Mucosa of descending colon (tissue), 3 donors: ENCODE data around the gene SIX4. TPM values are rescaled to one million over a fixed set of nuclear protein-coding genes. Genes with fewer than 3 reads are reported as not detected.

Experiments
- ATAC-seq: fragments of 200-7000 bp; cut with Tn5 transposase; one replicate; pipeline ENCODE4 v1.9.1; 2020; ENCODE audit warnings: mild to moderate bottlenecking, moderate library complexity
- DNase-seq, 3 donors: peaks; one replicate each; pipeline ENCODE4 v3.0.0-alpha.2; 2020
- H3K36me3 ChIP-seq: fragments of 200-600 bp; one replicate; pipeline ENCODE4 v1.8.0; 2021; ENCODE audit warnings: low read depth, mild to moderate bottlenecking
- H3K4me1 ChIP-seq: fragments of 200-600 bp; one replicate; pipeline ENCODE4 v1.8.0; 2021; ENCODE audit warnings: low read depth, mild to moderate bottlenecking
- H3K4me3 ChIP-seq: fragments of 200-600 bp; one replicate; pipeline ENCODE4 v1.8.0; 2021; ENCODE audit warnings: mild to moderate bottlenecking
- H3K9me3 ChIP-seq: fragments of 200-600 bp; one replicate; pipeline ENCODE4 v1.8.0; 2021; ENCODE audit warnings: mild to moderate bottlenecking
- intact Hi-C, 2 donors: fragments of 100-400 bp; cut with DNase I in 1 of 2; cut with micrococcal nuclease in 1 of 2; formaldehyde crosslinking; loops; one replicate each; pipeline versions ENCODE4 v1.11.0 to v1.11.1; 2022; cut with DNase I, micrococcal nuclease
- long read RNA-seq, 2 donors: library from polyadenylated mRNA; unstranded; transcript quantifications; one replicate each; pipeline ENCODE4 v2.0.0, GENCODE V29; 2019 to 2021
- total RNA-seq, 3 donors: library from RNA; stranded (reverse); fragmentation: NEBNext Ultra II Directional in 2 of 3; extraction: Animal tissue kit (Norgen Biotek cat#: 25700) in 2 of 3; gene quantifications; one replicate each; pipeline versions ENCODE4 v1.2.1 to v1.2.4, GENCODE V29; 2021 to 2023
- TF ChIP-seq, protein P1 (sequence below): fragments of 200-600 bp; IDR thresholded peaks from one replicate; pipeline ENCODE4 v1.8.0; 2022; ENCODE audit warnings: antibody characterized with exemption, mild to moderate bottlenecking
- donor health status: DM: no; HTN: no; CAD: no; lungs with moderate emphysema.
- donor health status: DM: no; HTN: no; CAD: no.
- donor health status: DM: no; HTN: yes; CAD: no.

The SIX4 gene
- under 1 TPM; 0.12 to 0.82 (median 0.14) TPM for total RNA-seq
- long read RNA-seq, donor 1, result 0 reads
- long read RNA-seq, donor 2, result 0 reads

- no peaks in the 10 kb centered on the region for H3K9me3 ChIP-seq
- H3K4me3 ChIP-seq, result peak within 1 kb of the TSS; percentile 1
- intact Hi-C loops, result no loop called here
- no peaks in the 10 kb centered on the region for H3K36me3 ChIP-seq
- DNase-seq (peak; percentile 47 to 60 (median 48)), ATAC-seq (peak; percentile 76)
- TF ChIP-seq, protein P1, sequence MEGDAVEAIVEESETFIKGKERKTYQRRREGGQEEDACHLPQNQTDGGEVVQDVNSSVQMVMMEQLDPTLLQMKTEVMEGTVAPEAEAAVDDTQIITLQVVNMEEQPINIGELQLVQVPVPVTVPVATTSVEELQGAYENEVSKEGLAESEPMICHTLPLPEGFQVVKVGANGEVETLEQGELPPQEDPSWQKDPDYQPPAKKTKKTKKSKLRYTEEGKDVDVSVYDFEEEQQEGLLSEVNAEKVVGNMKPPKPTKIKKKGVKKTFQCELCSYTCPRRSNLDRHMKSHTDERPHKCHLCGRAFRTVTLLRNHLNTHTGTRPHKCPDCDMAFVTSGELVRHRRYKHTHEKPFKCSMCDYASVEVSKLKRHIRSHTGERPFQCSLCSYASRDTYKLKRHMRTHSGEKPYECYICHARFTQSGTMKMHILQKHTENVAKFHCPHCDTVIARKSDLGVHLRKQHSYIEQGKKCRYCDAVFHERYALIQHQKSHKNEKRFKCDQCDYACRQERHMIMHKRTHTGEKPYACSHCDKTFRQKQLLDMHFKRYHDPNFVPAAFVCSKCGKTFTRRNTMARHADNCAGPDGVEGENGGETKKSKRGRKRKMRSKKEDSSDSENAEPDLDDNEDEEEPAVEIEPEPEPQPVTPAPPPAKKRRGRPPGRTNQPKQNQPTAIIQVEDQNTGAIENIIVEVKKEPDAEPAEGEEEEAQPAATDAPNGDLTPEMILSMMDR, result no peak
- peaks cover 21% of the 10 kb centered on the region for H3K4me1 ChIP-seq
These were observed at the start of gene SIX4 for GRCh38 chr14:60723907-60724618. Gene SIX4 (minus strand): TSS chr14:60724351. CDS start chr14:60724074, 277 bp downstream.

DNA sequence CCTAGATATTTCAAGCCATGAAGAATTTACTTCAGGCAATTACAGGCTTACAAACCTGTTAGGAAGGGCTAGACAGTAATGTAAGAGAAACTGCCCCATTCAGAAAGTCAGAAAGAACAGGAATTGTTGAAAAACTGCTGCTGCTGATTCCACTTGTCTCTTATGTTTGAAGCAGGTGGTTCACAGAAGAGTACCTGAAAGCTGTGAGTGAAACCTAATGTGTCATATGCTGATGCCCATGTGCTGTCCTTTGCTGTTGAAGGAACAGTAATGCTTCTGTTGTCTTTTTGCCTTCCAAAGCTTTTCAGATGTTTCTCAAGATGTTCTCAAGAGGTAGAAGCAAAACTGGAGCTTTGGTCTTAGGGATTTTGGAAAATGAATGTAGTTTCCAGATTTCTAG, 49.4 kb upstream of the SIX4 start:
- H3K9me3 ChIP-seq, result no peaks in the 10 kb centered on the region
- DNase-seq (no peak), ATAC-seq (no peak)
- H3K4me3 ChIP-seq, result no peak overlapping the region
- H3K4me1 ChIP-seq, result no peaks in the 10 kb centered on the region
- no peaks in the 10 kb centered on the region for H3K36me3 ChIP-seq
- intact Hi-C loops, result no loop called here
- TF ChIP-seq, protein P1, result no peak

GRCh38 chr14:60771117-60771516, 47.0 kb upstream of the SIX4 start:
- ATAC-seq, result no peak
- TF ChIP-seq, protein P1, result no peak
- Histone ChIP-seq H3K9me3 (no peaks in the 10 kb centered on the region), H3K4me1 (no peaks in the 10 kb centered on the region), H3K36me3 (no peaks in the 10 kb centered on the region), H3K4me3 (no peak overlapping the region)
- DNase-seq, result no peak
- intact Hi-C loops, result no loop called here

DNA sequence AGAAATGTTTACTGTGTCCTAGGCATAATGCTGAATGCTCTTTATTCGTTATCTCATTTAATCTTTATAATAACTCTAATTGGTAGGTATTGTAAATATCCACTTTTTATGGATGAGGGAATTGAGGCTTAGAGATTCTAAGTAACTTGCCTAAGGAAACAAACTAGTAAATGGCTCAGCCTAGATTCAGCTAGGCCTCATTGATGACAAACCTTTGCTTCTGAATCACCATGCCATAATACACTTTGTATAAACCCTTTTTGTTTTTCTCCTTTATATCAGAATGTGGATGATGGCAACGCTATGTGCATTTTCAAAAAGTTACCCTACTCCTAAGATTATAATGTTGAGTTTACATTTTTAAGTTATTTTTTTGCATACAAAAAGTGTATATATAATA, 44.5 kb upstream of the SIX4 start:
- TF ChIP-seq, protein P1, result no peak
- intact Hi-C loops, result no loop called here
- no peaks in the 10 kb centered on the region for H3K9me3 ChIP-seq
- ATAC-seq (no peak), DNase-seq (no peak)
- H3K4me1 ChIP-seq, result no peaks in the 10 kb centered on the region
- H3K4me3 ChIP-seq, result no peak overlapping the region
- H3K36me3 ChIP-seq, result no peaks in the 10 kb centered on the region

DNA sequence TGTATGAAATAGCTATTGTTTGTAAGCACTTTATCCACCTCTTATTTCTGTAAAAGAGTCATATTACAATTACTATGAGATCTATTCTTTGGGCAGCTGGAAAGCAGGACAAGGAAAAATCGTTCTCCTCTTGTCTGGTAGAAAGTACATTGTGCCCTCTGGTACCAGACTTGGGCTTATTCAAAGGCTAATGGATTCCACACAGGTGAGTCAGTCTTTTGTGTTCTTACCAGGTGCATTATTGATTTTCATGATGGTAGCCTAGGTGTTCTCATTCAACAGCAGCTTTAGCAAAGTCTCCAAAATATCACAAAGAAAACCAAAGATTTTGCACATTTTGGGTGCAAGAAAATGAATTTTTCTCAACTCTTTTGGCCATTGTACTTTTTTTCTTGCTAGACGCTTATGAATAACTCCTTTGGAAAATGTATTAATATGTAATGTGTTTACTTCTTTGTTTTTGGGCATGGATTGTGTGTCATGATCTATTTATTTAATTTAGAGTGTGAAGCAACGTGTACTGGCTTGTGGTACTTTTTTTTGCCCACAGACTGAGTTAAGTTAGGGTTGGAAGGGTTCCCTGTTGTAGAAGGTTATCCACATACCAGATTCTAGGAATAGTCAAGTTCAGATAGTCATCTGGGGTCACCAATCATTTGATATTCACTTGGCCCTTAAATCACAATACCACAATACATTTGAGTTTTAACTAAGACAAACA, 36.7 kb upstream of the SIX4 start:
- ATAC-seq, result no peak
- no peaks in the 10 kb centered on the region for H3K4me1 ChIP-seq

More for the DNA sequence above, 36.7 kb upstream of the SIX4 start:
- H3K9me3 ChIP-seq, result no peaks in the 10 kb centered on the region
- DNase-seq, result no peak
- intact Hi-C loops, result no loop called here
- H3K36me3 ChIP-seq, result no peaks in the 10 kb centered on the region
- TF ChIP-seq, protein P1, result no peak
- H3K4me3 ChIP-seq, result no peak overlapping the region
